OCI-LY3 (cell line): Measurements from ENCODE around the gene APBB3.

ENCODE experiments used
- H2AFZ ChIP-seq: fragments of 200-600, 300-600 bp; shearing (Covaris generic); 2 replicates; pipeline ENCODE4 v1.6.0; 2014; ENCODE audit warnings: antibody characterized with exemption, low read depth, low read length
- H3K27ac ChIP-seq: fragments of 200-600, 300-600 bp; sonication (generic); 2 replicates; pipeline ENCODE4 v1.5.1; 2014; ENCODE audit warnings: mild to moderate bottlenecking, low read length, moderate library complexity, mixed read lengths
- H3K27me3 ChIP-seq: fragments of 200-600, 300-600 bp; sonication (generic); 2 replicates; pipeline ENCODE4 v1.6.1; 2014; ENCODE audit warnings: low read depth, low read length, mixed read lengths
- H3K36me3 ChIP-seq: fragments of 200-600, 300-600 bp; sonication (generic); replicated peaks from 2 replicates; pipeline ENCODE3; 2014; ENCODE audit warnings: low read depth, low read length, mixed read lengths
- H3K4me1 ChIP-seq: fragments of 300-600, 200-600 bp; sonication (generic); 2 replicates; pipeline ENCODE4 v1.6.1; 2014; ENCODE audit warnings: low read length, mixed read lengths
- H3K4me2 ChIP-seq: fragments of 200-600, 300-600 bp; sonication (generic); 2 replicates; pipeline ENCODE4 v1.6.1; 2014; ENCODE audit warnings: low read length, mixed read lengths
- H3K4me3 ChIP-seq: fragments of 300-600, 200-600 bp; sonication (generic); 2 replicates; pipeline ENCODE4 v1.5.1; 2014; ENCODE audit warnings: antibody characterized with exemption, mild to moderate bottlenecking, low read length, moderate library complexity
- H3K79me2 ChIP-seq: fragments of 300-600, 200-600 bp; shearing (Covaris generic); 2 replicates; pipeline ENCODE4 v1.6.1; 2014; ENCODE audit warnings: mild to moderate bottlenecking, low read length, mixed read lengths
- H3K9ac ChIP-seq: fragments of 300-600, 200-600 bp; shearing (Covaris generic); 2 replicates; pipeline ENCODE4 v1.6.0; 2014; ENCODE audit warnings: mild to moderate bottlenecking, low read length, moderate library complexity
- H3K9me3 ChIP-seq: fragments of 200-600, 300-600 bp; shearing (Covaris generic); 2 replicates; pipeline ENCODE4 v1.6.1; 2014; ENCODE audit warnings: low read length, mixed read lengths; ENCODE audit not compliant: insufficient read depth
- H4K20me1 ChIP-seq: fragments of 200-600, 300-600 bp; sonication (generic); 2 replicates; pipeline ENCODE4 v1.6.1; 2016; ENCODE audit warnings: low read length, mixed read lengths; ENCODE audit not compliant: insufficient read depth
- CTCF ChIP-seq: fragments of 200-600, 300-600 bp; sonication (generic); IDR thresholded peaks from 2 replicates; pipeline ENCODE4 v1.5.1; 2014; ENCODE audit warnings: antibody characterized with exemption, low read length, low read depth
- EZH2phosphoT487 ChIP-seq: fragments of 200-600 bp; shearing (Covaris generic); IDR thresholded peaks from 2 replicates; pipeline ENCODE4 v1.6.1; 2018; ENCODE audit warnings: antibody characterized with exemption, mixed run types, low read depth

The APBB3 gene

GRCh38 chr5:140600096-140600495, 35.7 kb upstream of the APBB3 start:
- Histone ChIP-seq H3K4me3 (no peak overlapping the region), H3K9me3 (no peaks in the 10 kb centered on the region), H4K20me1 (no peaks in the 10 kb centered on the region), H2AFZ (no peak overlapping the region), H3K9ac (no peak overlapping the region), H3K27me3 (no peaks in the 10 kb centered on the region), H3K4me1 (no peaks in the 10 kb centered on the region), H3K4me2 (no peak overlapping the region), H3K36me3 (no peaks in the 10 kb centered on the region), H3K27ac (no peak overlapping the region), H3K79me2 (no peaks in the 10 kb centered on the region)
- TF ChIP-seq EZH2phosphoT487 = no peak

- H3K36me3 ChIP-seq = no peaks in the 10 kb centered on the region
- H3K79me2 ChIP-seq = no peaks in the 10 kb centered on the region
- no peaks in the 10 kb centered on the region for H3K9me3 ChIP-seq
- H4K20me1 ChIP-seq = no peaks in the 10 kb centered on the region
- H3K27me3 ChIP-seq = no peaks in the 10 kb centered on the region
- no peaks in the 10 kb centered on the region for H3K4me1 ChIP-seq
- TF ChIP-seq EZH2phosphoT487 = no peak
- TF ChIP-seq CTCF = no peak
- H3K4me3 ChIP-seq = no peak overlapping the region
- no peak overlapping the region for H3K27ac ChIP-seq
- H2AFZ ChIP-seq = no peak overlapping the region
- H3K4me2 ChIP-seq = no peak overlapping the region
- H3K9ac ChIP-seq = no peak overlapping the region
Measured at GRCh38 chr5:140598836-140599235, 34.4 kb upstream of the APBB3 start.

GRCh38 chr5:140596321-140596741, 31.9 kb upstream of the APBB3 start:
- H3K36me3 ChIP-seq = no peaks in the 10 kb centered on the region
- TF ChIP-seq CTCF = no peak
- no peak for TF ChIP-seq EZH2phosphoT487
- H4K20me1 ChIP-seq = no peaks in the 10 kb centered on the region
- no peaks in the 10 kb centered on the region for H3K4me1 ChIP-seq
- no peak overlapping the region for H3K9ac ChIP-seq
- no peak overlapping the region for H3K27ac ChIP-seq
- H3K9me3 ChIP-seq = no peaks in the 10 kb centered on the region
- H3K4me3 ChIP-seq = no peak overlapping the region
- no peak overlapping the region for H3K4me2 ChIP-seq
- no peak overlapping the region for H2AFZ ChIP-seq
- no peaks in the 10 kb centered on the region for H3K79me2 ChIP-seq
- H3K27me3 ChIP-seq = no peaks in the 10 kb centered on the region

- Histone ChIP-seq H3K79me2 (no peaks in the 10 kb centered on the region), H2AFZ (no peak overlapping the region), H3K9ac (no peak overlapping the region), H3K4me2 (no peak overlapping the region), H3K27ac (no peak overlapping the region), H4K20me1 (no peaks in the 10 kb centered on the region), H3K36me3 (no peaks in the 10 kb centered on the region), H3K27me3 (no peaks in the 10 kb centered on the region), H3K9me3 (no peaks in the 10 kb centered on the region), H3K4me1 (no peaks in the 10 kb centered on the region), H3K4me3 (no peak overlapping the region)
- TF ChIP-seq CTCF = no peak
- TF ChIP-seq EZH2phosphoT487 = no peak
Measured at GRCh38 chr5:140595538-140596300, 31.3 kb upstream of the APBB3 start.
